Activated naive CD4-positive, alpha-beta T cell treated with anti-CD3 and anti-CD28 coated beads for 36 hours (primary cell): ENCODE data around the gene MROH2B. TPM values are rescaled to one million over a fixed set of nuclear protein-coding genes. Genes with fewer than 3 reads are reported as not detected.
"Not testable (repeated sequence)": the region's sequence is repeated elsewhere in the genome, so short reads cannot be mapped to it uniquely, and the experiment has no call there.

Experiments
- CTCF ChIA-PET: fragments of 350-600 bp; sonication (Branson Sonifier 250); formaldehyde crosslinking; loops from one replicate; lab custom pipeline; 2021; ENCODE audit warnings: antibody characterized with exemption; lab: Charles Lee
- DNase-seq: peaks from one replicate; pipeline ENCODE4 v3.0.0-alpha.2; 2020
- H3K27ac Mint-ChIP-seq: one replicate; pipeline ENCODE4 v1.8.0; 2021; ENCODE audit warnings: mild to moderate bottlenecking, mixed read lengths
- H3K27me3 Mint-ChIP-seq: one replicate; pipeline ENCODE4 v1.8.0; 2021; ENCODE audit warnings: low read depth, mixed read lengths
- H3K36me3 Mint-ChIP-seq: one replicate; pipeline ENCODE4 v1.8.0; 2021; ENCODE audit warnings: low read depth, mixed read lengths
- H3K4me1 Mint-ChIP-seq: one replicate; pipeline ENCODE4 v1.8.0; 2021; ENCODE audit warnings: low read depth, mixed read lengths
- H3K4me3 Mint-ChIP-seq: one replicate; pipeline ENCODE4 v1.8.0; 2021; ENCODE audit warnings: mild to moderate bottlenecking, moderate library complexity, mixed read lengths
- H3K9me3 Mint-ChIP-seq: one replicate; pipeline ENCODE4 v1.8.0; 2021; ENCODE audit warnings: mixed read lengths
- intact Hi-C: fragments of 100-400 bp; cut with micrococcal nuclease; formaldehyde crosslinking; loops from one replicate; pipeline ENCODE4 v1.15.1; 2023
- total RNA-seq, 2 experiments: library from RNA; stranded (reverse); gene quantifications; one replicate each; pipeline ENCODE4 v1.2.3, GENCODE V29; 2021

Gene MROH2B
- total RNA-seq, 2 experiments from 2014 or later, result not detected

DNA sequence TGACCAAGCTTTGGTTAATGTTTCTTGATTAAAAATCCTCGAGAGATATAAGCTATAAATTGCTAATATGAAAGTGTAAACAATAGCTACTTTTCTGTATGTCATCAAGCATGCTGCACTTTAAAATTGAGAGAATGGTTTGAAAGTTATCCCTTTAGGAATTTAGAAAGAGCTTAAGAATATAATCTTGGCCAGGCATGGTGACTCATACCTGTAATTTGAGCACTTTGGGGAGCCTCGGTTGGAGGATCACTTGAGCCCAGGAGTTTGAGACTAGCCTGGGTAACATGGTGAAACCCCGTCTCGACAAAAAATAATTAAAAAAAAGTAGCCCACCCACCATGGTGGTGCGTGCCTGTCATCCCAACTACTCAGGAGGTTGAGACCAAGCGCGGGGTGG lies 12.2 kb upstream of the MROH2B start:
- no peak for DNase-seq
- CTCF ChIA-PET, result interaction anchor here (1.4 kb wide), 1 partner anchor 11 kb away, joined by 3 read pairs; no protein-coding TSS in a partner anchor
- H3K36me3 Mint-ChIP-seq, result no peaks in the 10 kb centered on the region
- no peak overlapping the region for H3K4me3 Mint-ChIP-seq
- H3K9me3 Mint-ChIP-seq, result peaks cover 2% of the 10 kb centered on the region
- no peaks in the 10 kb centered on the region for H3K27me3 Mint-ChIP-seq
- H3K4me1 Mint-ChIP-seq, result no peaks in the 10 kb centered on the region
- H3K27ac Mint-ChIP-seq, result no peak overlapping the region
- intact Hi-C loops, result no loop called here

DNA sequence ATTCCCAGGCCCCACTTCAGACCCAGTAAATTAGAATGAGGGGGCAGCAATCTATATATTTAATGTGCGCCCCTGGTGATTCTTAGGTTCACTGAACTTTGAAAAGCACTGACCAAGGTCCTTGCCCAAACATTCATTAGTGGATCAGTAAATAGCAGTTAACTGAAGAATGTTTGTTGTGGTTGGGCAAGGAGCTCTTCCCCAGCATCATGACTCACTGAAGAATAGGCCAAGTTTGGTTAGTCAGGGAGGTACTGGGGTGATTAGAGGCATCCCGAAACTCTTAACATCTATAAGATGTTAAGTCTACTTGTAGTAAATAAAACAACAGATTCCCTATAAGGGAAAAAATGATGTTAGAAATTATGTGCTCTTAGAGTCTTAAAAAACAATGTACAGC lies 833 bp upstream of the MROH2B start:
- Mint-ChIP-seq H3K4me1 (no peaks in the 10 kb centered on the region), H3K27me3 (no peaks in the 10 kb centered on the region)

DNA sequence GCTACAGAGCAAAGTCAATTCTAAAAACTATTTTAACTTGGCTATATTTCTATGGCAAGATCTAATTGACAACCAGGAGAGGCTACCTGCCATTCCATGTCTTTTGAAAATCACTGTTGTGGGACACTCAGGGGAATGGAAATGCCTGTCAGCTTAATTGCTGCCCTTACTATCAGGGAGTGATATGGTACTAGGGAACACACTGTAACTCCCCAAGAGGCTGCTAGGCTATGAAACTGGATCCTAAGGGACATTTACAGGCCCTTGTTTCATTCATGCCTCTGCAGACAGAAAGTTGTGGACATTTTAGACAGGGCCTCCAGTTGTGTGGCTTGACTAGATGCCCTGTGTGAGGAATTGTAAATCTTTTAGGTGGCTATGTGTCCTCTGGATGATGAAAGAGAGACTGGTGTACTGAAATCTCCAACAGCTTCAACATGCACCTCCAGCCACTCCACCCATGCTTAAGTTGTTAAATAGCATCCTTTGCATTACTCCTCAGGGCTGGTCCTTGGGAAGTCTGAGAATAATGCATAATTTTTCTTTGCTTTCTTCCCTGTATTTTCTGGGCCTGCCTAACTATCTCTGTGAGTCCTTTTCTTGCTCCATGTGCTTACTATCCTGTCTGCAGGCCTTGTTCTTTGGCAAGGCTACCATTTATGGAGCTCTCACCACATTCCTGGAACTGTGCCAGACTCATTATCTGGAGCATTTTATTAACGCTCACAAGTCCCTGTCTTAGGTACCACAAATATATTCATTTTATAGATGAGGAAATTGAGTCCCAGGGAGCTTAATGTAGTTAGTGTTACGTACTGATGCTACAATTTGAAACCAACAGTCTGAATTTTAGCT lies 3.2 kb downstream of the MROH2B start:
- intact Hi-C loops, result no loop called here
- Mint-ChIP-seq H3K9me3 (no peaks in the 10 kb centered on the region), H3K4me1 (peaks cover 3% of the 10 kb centered on the region), H3K4me3 (no peak overlapping the region), H3K27me3 (no peaks in the 10 kb centered on the region), H3K27ac (no peak overlapping the region), H3K36me3 (no peaks in the 10 kb centered on the region)
- DNase-seq, result no peak
- CTCF ChIA-PET, result interaction anchor here (0.7 kb wide), 1 partner anchor 294 kb away, joined by 3 read pairs; no protein-coding TSS in a partner anchor

More for the DNA sequence above, 833 bp upstream of the MROH2B start:
- intact Hi-C loops, result no loop called here
- Mint-ChIP-seq H3K9me3 (no peaks in the 10 kb centered on the region), H3K4me3 (no peak overlapping the region), H3K27ac (no peak overlapping the region), H3K36me3 (no peaks in the 10 kb centered on the region)
- CTCF ChIA-PET, result interaction anchor here (0.8 kb wide), 1 partner anchor 11 kb away, joined by 3 read pairs; no protein-coding TSS in a partner anchor
- DNase-seq, result no peak

DNA sequence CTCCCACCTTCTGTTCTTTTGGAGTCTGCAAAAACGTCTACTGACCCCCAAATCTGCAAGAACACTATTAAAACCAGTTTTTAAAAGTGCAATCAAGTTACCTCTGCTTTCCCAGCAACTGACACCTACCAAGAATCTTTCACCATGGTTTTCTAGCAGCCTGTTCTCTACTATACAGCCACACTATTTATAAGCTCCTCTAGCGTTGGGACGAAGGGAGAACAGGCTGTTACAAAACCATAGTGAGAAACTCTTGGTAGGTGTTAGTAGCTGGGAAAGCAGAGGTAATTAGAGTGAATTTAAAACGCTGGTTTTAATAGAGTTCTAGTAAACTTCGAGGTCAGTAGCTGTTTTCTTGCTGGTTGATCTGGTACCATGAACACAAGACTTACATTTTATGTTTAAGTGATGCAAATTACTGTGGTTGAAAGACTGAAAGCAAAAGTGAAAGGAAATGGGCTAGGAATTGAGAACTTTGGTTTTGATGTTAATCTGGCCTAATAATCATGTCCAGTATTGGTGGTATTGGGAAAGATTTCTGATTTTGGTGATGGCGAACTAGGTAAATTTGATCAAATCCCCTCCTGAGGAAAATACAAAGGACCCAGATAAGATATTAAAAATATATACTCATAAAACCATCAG lies 5.3 kb downstream of the MROH2B start:
- Mint-ChIP-seq H3K27ac (no peak overlapping the region), H3K9me3 (no peaks in the 10 kb centered on the region), H3K4me3 (no peak overlapping the region), H3K36me3 (no peaks in the 10 kb centered on the region), H3K27me3 (no peaks in the 10 kb centered on the region), H3K4me1 (peaks cover 3% of the 10 kb centered on the region)
- CTCF ChIA-PET, result no interaction called here
- DNase-seq, result no peak
- intact Hi-C loops, result no loop called here

DNA sequence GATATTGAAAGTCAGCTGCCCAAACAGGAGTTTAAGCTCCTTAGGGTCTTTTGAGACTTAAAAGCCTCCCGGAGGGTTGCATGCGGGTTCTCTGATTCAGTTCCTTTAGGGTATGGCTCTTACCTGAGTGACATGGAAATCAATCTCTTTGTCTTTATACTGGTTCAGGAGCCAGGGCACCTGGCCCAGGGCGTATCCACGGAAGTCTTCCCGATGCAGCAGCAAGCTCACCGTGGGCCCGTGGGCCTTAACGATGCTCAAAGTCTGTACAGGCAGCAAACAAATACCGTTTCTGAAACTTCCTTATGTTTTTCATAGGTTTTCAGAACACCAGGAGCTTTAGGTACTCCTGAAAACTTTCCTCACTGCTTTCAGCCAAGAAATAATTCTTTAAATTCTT lies 13.2 kb downstream of the MROH2B start:
- Mint-ChIP-seq H3K4me1 (no peaks in the 10 kb centered on the region), H3K27ac (no peak overlapping the region)

DNA sequence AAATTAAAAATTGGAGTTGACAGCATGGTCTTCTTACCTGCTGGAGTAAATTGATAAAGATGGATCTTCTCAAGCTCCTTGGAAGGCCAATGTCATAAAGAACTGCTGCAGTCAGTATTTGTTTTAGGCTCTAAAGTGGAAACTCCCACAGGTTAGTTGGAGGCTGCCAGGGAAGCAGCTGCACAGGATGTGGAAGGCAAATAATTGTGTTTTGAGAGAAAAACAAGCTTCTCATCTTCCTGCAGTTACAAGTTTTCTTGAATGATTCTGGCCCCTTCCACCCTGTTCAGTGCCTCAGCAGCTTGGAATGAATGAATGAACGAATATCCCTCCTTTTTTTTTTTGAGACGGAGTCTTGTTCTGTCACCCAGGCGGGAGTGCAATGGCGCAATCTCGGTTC lies 13.9 kb downstream of the MROH2B start:
- no peak overlapping the region for H3K4me3 Mint-ChIP-seq
- CTCF ChIA-PET, result no interaction called here
- H3K4me1 Mint-ChIP-seq, result no peaks in the 10 kb centered on the region
- H3K9me3 Mint-ChIP-seq, result no peaks in the 10 kb centered on the region
- no peak overlapping the region for H3K27ac Mint-ChIP-seq
- intact Hi-C loops, result no loop called here
- DNase-seq, result no peak
- H3K27me3 Mint-ChIP-seq, result no peaks in the 10 kb centered on the region
- H3K36me3 Mint-ChIP-seq, result no peaks in the 10 kb centered on the region

More for the DNA sequence above, 13.2 kb downstream of the MROH2B start:
- H3K27me3 Mint-ChIP-seq, result no peaks in the 10 kb centered on the region
- no peaks in the 10 kb centered on the region for H3K36me3 Mint-ChIP-seq
- no peak for DNase-seq
- CTCF ChIA-PET, result no interaction called here
- no peaks in the 10 kb centered on the region for H3K9me3 Mint-ChIP-seq
- H3K4me3 Mint-ChIP-seq, result no peak overlapping the region
- intact Hi-C loops, result no loop called here

DNA sequence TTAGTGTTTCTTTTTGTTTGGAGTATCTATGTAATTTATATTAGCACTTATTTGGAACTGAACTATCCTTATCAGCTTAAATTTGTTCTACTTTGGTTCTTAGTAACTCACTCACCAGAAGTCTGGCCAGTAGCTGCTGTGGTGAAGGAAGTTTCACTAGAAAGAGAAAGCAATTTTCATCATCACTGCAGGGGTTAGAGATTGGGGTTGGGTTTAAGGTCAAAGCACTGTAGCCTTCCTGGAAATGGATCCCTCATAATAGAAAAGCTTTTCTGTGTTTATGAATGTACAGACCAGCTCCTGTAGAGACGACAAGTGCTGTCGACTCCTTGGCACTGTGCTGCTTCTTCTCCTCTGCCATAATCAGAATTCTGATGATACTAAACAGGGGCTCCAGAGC lies 22.2 kb downstream of the MROH2B start:
- Mint-ChIP-seq H3K27ac (no peak overlapping the region), H3K4me3 (no peak overlapping the region), H3K9me3 (no peaks in the 10 kb centered on the region), H3K27me3 (peaks cover 2% of the 10 kb centered on the region), H3K4me1 (no peaks in the 10 kb centered on the region), H3K36me3 (no peaks in the 10 kb centered on the region)
- CTCF ChIA-PET, result no interaction called here
- intact Hi-C loops, result no loop called here
- DNase-seq, result no peak

DNA sequence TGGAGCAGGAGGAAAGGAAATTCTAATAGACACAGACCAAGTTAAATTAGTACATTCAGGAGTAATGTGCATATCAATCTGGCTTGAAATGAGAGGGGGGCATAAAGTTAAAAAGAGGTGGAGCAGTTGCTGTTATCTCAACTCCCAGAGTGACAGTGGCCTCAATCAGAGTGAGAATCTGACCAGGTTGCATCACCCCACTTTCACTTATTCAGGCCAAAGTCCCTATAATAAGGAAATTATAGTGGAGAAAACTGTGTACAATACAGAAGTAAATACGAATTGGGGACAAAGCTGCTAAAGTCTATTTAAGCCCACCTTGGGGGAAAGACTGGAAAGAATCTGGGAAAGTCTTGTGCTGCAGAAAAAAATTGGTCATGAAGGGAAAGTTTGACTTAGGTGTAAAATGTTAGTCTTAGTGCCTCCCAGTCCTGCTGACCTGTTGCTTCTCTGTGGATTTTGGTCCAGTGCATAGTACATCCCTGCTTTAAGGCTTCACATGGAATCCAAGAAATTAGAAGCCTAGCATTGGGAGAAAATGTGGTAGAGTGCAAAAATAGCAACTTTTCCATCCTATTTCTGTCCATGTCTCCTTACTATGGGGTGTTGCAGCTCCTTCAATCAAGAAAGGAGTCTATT lies 27.9 kb downstream of the MROH2B start:
- DNase-seq, result no peak
- CTCF ChIA-PET, result no interaction called here
- H3K27ac Mint-ChIP-seq, result no peak overlapping the region
- H3K4me3 Mint-ChIP-seq, result no peak overlapping the region
- intact Hi-C loops, result no loop called here
- H3K27me3 Mint-ChIP-seq, result peaks cover 2% of the 10 kb centered on the region
- H3K36me3 Mint-ChIP-seq, result no peaks in the 10 kb centered on the region
- H3K4me1 Mint-ChIP-seq, result no peaks in the 10 kb centered on the region
- H3K9me3 Mint-ChIP-seq, result no peaks in the 10 kb centered on the region

DNA sequence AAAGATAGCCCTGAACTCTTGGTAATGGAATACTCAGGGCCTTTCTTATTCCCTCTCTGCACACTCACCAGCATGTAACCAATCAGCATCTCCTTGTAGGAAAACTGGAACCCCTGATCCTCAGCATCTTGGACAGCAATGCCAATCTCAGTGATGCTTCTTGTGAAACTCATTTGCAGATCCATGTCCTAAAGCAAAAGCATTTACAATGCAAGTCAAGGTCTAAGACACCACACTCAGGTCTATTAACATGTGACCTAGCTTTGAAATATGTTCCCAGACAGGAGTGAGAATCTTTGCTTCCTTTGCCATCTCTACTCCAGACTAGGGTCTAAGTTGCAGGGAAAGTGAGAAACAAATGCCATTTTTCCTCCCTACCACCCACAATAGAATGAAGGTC lies 38.2 kb downstream of the MROH2B start:
- Mint-ChIP-seq H3K4me1 (no peaks in the 10 kb centered on the region), H3K27me3 (no peaks in the 10 kb centered on the region), H3K9me3 (peaks cover 6% of the 10 kb centered on the region), H3K36me3 (no peaks in the 10 kb centered on the region), H3K4me3 (no peak overlapping the region), H3K27ac (no peak overlapping the region)
- CTCF ChIA-PET, result no interaction called here
- intact Hi-C loops, result no loop called here
- no peak for DNase-seq

DNA sequence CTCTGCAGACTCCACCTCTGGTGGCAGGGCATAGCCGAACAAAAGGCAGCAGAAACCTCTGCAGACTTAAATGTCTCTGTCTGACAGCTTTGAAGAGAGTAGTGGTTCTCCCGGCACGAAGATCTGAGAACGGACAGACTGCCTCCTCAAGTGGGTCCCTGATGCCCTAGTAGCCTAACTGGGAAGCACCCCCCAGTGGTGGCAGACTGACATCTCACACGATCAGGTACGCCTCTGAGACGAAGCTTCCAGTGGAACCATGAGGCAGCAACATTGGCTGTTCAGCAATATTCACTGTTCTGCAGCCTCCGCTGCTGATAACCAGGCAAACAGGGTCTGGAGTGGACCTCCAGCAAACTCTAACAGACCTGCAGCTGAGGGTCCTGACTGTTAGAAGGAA lies 48.5 kb downstream of the MROH2B start:
- H3K9me3 Mint-ChIP-seq, H3K4me1 Mint-ChIP-seq, H3K36me3 Mint-ChIP-seq, H3K27ac Mint-ChIP-seq, H3K27me3 Mint-ChIP-seq, CTCF ChIA-PET, DNase-seq, intact Hi-C loops, H3K4me3 Mint-ChIP-seq: not testable (repeated sequence)

DNA sequence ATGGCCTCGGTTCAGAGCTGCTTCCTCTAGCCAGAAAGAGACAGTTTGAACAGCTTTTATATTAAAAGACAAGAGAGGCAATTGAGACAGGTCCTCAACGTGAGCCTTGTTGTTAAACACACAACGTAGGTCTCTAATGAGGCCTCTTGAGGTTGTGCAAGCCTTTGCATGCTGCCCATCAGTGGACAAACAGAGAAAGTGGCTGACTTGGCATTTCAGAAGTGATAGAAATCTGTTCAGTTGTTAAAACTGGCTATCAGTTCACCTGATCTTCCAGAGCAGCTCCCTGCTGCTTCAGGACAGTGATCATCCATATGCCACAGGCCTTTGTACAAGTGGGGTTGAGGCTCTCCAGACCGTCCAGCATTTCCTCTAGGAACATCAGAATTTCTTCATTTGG lies 58.8 kb downstream of the MROH2B start:
- CTCF ChIA-PET, result no interaction called here

DNA sequence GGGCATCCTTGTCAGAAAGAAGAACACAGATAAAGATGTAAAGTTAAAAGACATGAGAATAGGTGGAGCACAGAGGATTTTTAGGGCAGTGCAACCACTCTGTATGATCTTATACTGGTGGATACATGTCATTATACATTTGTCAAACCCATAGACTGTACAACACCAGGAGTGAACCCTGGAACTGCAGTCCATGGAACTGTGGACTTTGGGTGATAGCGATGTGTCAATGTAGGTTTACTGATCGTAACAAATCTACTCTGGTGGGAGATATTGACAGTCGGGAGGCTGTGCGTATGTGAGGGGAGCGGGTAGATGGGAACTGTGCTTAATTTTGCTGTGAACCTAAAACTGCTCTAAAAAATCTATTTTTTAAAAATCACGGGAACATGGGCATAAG lies 60.6 kb downstream of the MROH2B start:
- no peaks in the 10 kb centered on the region for H3K9me3 Mint-ChIP-seq
- H3K36me3 Mint-ChIP-seq, result no peaks in the 10 kb centered on the region
- intact Hi-C loops, result no loop called here
- H3K27ac Mint-ChIP-seq, result no peak overlapping the region
- no peak for DNase-seq
- CTCF ChIA-PET, result no interaction called here
- no peaks in the 10 kb centered on the region for H3K4me1 Mint-ChIP-seq
- no peak overlapping the region for H3K4me3 Mint-ChIP-seq
- no peaks in the 10 kb centered on the region for H3K27me3 Mint-ChIP-seq

More for the DNA sequence above, 58.8 kb downstream of the MROH2B start:
- no peak overlapping the region for H3K4me3 Mint-ChIP-seq
- no peak for DNase-seq
- no peak overlapping the region for H3K27ac Mint-ChIP-seq
- no peaks in the 10 kb centered on the region for H3K4me1 Mint-ChIP-seq
- intact Hi-C loops, result no loop called here
- no peaks in the 10 kb centered on the region for H3K36me3 Mint-ChIP-seq
- no peaks in the 10 kb centered on the region for H3K9me3 Mint-ChIP-seq
- no peaks in the 10 kb centered on the region for H3K27me3 Mint-ChIP-seq
